WTC11 (cell line): Measurements from ENCODE around the gene PAN3. TPM values are rescaled to one million over a fixed set of nuclear protein-coding genes. Genes with fewer than 3 reads are reported as not detected.
A peak's percentile ranks its signal among the peaks of the same experiment; 100 is the strongest.

Experiments
- ATAC-seq: fragments of 200-7000 bp; cut with Tn5 transposase; 2 replicates; pipeline ENCODE4 v1.10.0; 2021; ENCODE audit warnings: mild to moderate bottlenecking, moderate library complexity
- CTCF ChIA-PET: fragments of 300-600 bp; sonication (Branson Sonifier 250); formaldehyde crosslinking; loops from one replicate; lab custom pipeline; 2021; ENCODE audit warnings: antibody characterized with exemption; lab: Charles Lee
- POLR2A ChIA-PET: fragments of 350-600 bp; sonication (Branson Sonifier 250); formaldehyde crosslinking; loops from one replicate; lab custom pipeline; 2021; ENCODE audit warnings: antibody characterized with exemption; lab: Charles Lee
- DNase-seq: peaks from one replicate; pipeline ENCODE4 v3.0.0; 2021; ENCODE audit warnings: low spot score
- H3K27ac Mint-ChIP-seq: 2 replicates; pipeline ENCODE4 v1.8.0; 2021; ENCODE audit warnings: mixed read lengths
- H3K27me3 Mint-ChIP-seq: 2 replicates; pipeline ENCODE4 v1.8.0; 2021; ENCODE audit warnings: low read depth, mild to moderate bottlenecking, moderate library complexity, mixed read lengths
- H3K36me3 Mint-ChIP-seq: 2 replicates; pipeline ENCODE4 v1.8.0; 2021; ENCODE audit warnings: mixed read lengths
- H3K4me1 Mint-ChIP-seq: 2 replicates; pipeline ENCODE4 v1.8.0; 2022; ENCODE audit warnings: mixed read lengths
- H3K4me3 Mint-ChIP-seq: 2 replicates; pipeline ENCODE4 v1.8.0; 2021; ENCODE audit warnings: mild to moderate bottlenecking, moderate library complexity, mixed read lengths
- H3K9me3 Mint-ChIP-seq: 2 replicates; pipeline ENCODE4 v1.8.0; 2021; ENCODE audit warnings: mixed read lengths
- ATF1 ChIP-seq: sonication (generic); formaldehyde crosslinking; IDR thresholded peaks from 2 replicates; pipeline ENCODE4 v1.8.1; 2023; ENCODE audit warnings: mild to moderate bottlenecking, moderate library complexity, missing genetic modification reagents
- CTCF ChIP-seq: fragments of 200-600 bp; IDR thresholded peaks from 2 replicates; pipeline ENCODE4 v1.8.0; 2022; ENCODE audit warnings: antibody characterized with exemption
- FOXP1 ChIP-seq: sonication (generic); formaldehyde crosslinking; IDR thresholded peaks from 2 replicates; pipeline ENCODE4 v1.8.0; 2022; ENCODE audit warnings: missing genetic modification reagents, mild to moderate bottlenecking, moderate library complexity, borderline replicate concordance
- JUN ChIP-seq: sonication (generic); formaldehyde crosslinking; IDR thresholded peaks from 2 replicates; pipeline ENCODE4 v1.8.0; 2023; ENCODE audit warnings: mild to moderate bottlenecking, missing genetic modification reagents
- MAX ChIP-seq: sonication (generic); formaldehyde crosslinking; IDR thresholded peaks from 2 replicates; pipeline ENCODE4 v1.8.0; 2022; ENCODE audit warnings: mild to moderate bottlenecking, missing genetic modification reagents
- ZBTB43 ChIP-seq: sonication (generic); formaldehyde crosslinking; IDR thresholded peaks from 2 replicates; pipeline ENCODE4 v1.8.1; 2023; ENCODE audit warnings: mild to moderate bottlenecking, missing genetic modification reagents
- ZNF263 ChIP-seq: sonication (generic); formaldehyde crosslinking; IDR thresholded peaks from 2 replicates; pipeline ENCODE4 v1.8.1; 2022; ENCODE audit warnings: low read depth, mild to moderate bottlenecking, moderate library complexity, missing genetic modification reagents
- ZNF423 ChIP-seq: fragments of 250-450 bp; sonication (Bioruptor Pico); IDR thresholded peaks from 2 replicates; pipeline ENCODE4 v2.1.2; 2022; ENCODE audit warnings: mild to moderate bottlenecking, moderate library complexity
- total RNA-seq: library from RNA; stranded (reverse); gene quantifications from 3 replicates; pipeline ENCODE4 v1.2.3, GENCODE V29; 2021
- TF ChIP-seq, protein P1 (sequence below): sonication (generic); formaldehyde crosslinking; IDR thresholded peaks from 2 replicates; pipeline ENCODE4 v1.8.1; 2022; ENCODE audit warnings: missing genetic modification reagents, borderline replicate concordance
- TF ChIP-seq, protein P2 (sequence below): sonication (generic); formaldehyde crosslinking; IDR thresholded peaks from 2 replicates; pipeline ENCODE4 v1.8.1; 2023; ENCODE audit warnings: mild to moderate bottlenecking, moderate library complexity, missing genetic modification reagents
- TF ChIP-seq, protein P3 (sequence below): sonication (generic); formaldehyde crosslinking; IDR thresholded peaks from 2 replicates; pipeline ENCODE4 v1.8.0; 2022; ENCODE audit warnings: missing genetic modification reagents
- TF ChIP-seq, protein P4 (sequence below): sonication (generic); formaldehyde crosslinking; IDR thresholded peaks from 2 replicates; pipeline ENCODE4 v1.8.0; 2022; ENCODE audit warnings: mild to moderate bottlenecking, missing genetic modification reagents

The PAN3 gene
- total RNA-seq, 1 experiment from 2014 or later = 37.8 TPM

GRCh38 chr13:28138012-28138755 is at the start of gene PAN3 (continued):
- TF ChIP-seq, protein P1, sequence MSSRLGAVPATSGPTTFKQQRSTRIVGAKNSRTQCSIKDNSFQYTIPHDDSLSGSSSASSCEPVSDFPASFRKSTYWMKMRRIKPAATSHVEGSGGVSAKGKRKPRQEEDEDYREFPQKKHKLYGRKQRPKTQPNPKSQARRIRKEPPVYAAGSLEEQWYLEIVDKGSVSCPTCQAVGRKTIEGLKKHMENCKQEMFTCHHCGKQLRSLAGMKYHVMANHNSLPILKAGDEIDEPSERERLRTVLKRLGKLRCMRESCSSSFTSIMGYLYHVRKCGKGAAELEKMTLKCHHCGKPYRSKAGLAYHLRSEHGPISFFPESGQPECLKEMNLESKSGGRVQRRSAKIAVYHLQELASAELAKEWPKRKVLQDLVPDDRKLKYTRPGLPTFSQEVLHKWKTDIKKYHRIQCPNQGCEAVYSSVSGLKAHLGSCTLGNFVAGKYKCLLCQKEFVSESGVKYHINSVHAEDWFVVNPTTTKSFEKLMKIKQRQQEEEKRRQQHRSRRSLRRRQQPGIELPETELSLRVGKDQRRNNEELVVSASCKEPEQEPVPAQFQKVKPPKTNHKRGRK = no peak
- TF ChIP-seq JUN (0 out of 2 replicates have a peak, but pooled peaks have one; percentile 17), ZNF423 (CRISPR knock-in tag) (peak; percentile 38; the same call in 1 of the 2 replicates), FOXP1 (0 out of 2 replicates have a peak, but pooled peaks have one; percentile 40)
- TF ChIP-seq, protein P2, sequence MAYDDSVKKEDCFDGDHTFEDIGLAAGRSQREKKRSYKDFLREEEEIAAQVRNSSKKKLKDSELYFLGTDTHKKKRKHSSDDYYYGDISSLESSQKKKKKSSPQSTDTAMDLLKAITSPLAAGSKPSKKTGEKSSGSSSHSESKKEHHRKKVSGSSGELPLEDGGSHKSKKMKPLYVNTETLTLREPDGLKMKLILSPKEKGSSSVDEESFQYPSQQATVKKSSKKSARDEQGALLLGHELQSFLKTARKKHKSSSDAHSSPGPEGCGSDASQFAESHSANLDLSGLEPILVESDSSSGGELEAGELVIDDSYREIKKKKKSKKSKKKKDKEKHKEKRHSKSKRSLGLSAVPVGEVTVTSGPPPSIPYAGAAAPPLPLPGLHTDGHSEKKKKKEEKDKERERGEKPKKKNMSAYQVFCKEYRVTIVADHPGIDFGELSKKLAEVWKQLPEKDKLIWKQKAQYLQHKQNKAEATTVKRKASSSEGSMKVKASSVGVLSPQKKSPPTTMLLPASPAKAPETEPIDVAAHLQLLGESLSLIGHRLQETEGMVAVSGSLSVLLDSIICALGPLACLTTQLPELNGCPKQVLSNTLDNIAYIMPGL = no peak
- TF ChIP-seq, protein P3, sequence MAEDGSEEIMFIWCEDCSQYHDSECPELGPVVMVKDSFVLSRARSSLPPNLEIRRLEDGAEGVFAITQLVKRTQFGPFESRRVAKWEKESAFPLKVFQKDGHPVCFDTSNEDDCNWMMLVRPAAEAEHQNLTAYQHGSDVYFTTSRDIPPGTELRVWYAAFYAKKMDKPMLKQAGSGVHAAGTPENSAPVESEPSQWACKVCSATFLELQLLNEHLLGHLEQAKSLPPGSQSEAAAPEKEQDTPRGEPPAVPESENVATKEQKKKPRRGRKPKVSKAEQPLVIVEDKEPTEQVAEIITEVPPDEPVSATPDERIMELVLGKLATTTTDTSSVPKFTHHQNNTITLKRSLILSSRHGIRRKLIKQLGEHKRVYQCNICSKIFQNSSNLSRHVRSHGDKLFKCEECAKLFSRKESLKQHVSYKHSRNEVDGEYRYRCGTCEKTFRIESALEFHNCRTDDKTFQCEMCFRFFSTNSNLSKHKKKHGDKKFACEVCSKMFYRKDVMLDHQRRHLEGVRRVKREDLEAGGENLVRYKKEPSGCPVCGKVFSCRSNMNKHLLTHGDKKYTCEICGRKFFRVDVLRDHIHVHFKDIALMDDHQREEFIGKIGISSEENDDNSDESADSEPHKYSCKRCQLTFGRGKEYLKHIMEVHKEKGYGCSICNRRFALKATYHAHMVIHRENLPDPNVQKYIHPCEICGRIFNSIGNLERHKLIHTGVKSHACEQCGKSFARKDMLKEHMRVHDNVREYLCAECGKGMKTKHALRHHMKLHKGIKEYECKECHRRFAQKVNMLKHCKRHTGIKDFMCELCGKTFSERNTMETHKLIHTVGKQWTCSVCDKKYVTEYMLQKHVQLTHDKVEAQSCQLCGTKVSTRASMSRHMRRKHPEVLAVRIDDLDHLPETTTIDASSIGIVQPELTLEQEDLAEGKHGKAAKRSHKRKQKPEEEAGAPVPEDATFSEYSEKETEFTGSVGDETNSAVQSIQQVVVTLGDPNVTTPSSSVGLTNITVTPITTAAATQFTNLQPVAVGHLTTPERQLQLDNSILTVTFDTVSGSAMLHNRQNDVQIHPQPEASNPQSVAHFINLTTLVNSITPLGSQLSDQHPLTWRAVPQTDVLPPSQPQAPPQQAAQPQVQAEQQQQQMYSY (CRISPR knock-in tag) = no peak
- TF ChIP-seq, all 79 proteins: peak for 9

GRCh38 chr13:28089065-28089464 is 49.3 kb upstream of the PAN3 start:
- no peak for ATAC-seq
- no peak overlapping the region for H3K4me3 Mint-ChIP-seq
- POLR2A ChIA-PET = no interaction called here
- no peaks in the 10 kb centered on the region for H3K4me1 Mint-ChIP-seq
- peaks cover 5% of the 10 kb centered on the region; the same call in 1 of the 2 replicates for H3K9me3 Mint-ChIP-seq
- CTCF ChIA-PET = no interaction called here
- H3K27ac Mint-ChIP-seq = no peak overlapping the region
- no peaks in the 10 kb centered on the region for H3K36me3 Mint-ChIP-seq
- TF ChIP-seq, protein P4, sequence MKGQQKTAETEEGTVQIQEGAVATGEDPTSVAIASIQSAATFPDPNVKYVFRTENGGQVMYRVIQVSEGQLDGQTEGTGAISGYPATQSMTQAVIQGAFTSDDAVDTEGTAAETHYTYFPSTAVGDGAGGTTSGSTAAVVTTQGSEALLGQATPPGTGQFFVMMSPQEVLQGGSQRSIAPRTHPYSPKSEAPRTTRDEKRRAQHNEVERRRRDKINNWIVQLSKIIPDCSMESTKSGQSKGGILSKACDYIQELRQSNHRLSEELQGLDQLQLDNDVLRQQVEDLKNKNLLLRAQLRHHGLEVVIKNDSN (CRISPR knock-in tag) = no peak
- TF ChIP-seq, all 79 proteins: peak for 0
- H3K27me3 Mint-ChIP-seq = peaks cover 10% of the 10 kb centered on the region
- no peak for DNase-seq

GRCh38 chr13:28092431-28092830 is 45.9 kb upstream of the PAN3 start:
- no peaks in the 10 kb centered on the region for H3K9me3 Mint-ChIP-seq
- no peaks in the 10 kb centered on the region for H3K4me1 Mint-ChIP-seq
- ChIA-PET CTCF (interaction anchor here (0.8 kb wide), 1 partner anchor 33 kb away, joined by 7 read pairs; no protein-coding TSS in a partner anchor), POLR2A (no interaction called here)
- ATAC-seq = no peak
- peaks cover 33% of the 10 kb centered on the region for H3K27me3 Mint-ChIP-seq
- H3K36me3 Mint-ChIP-seq = no peaks in the 10 kb centered on the region
- DNase-seq = no peak
- H3K4me3 Mint-ChIP-seq = no peak overlapping the region
- TF ChIP-seq ZBTB43 = no peak
- no peak overlapping the region for H3K27ac Mint-ChIP-seq

- Mint-ChIP-seq H3K4me3 (no peak overlapping the region), H3K36me3 (no peaks in the 10 kb centered on the region), H3K9me3 (no peaks in the 10 kb centered on the region), H3K4me1 (no peaks in the 10 kb centered on the region), H3K27ac (no peak overlapping the region), H3K27me3 (peaks cover 45% of the 10 kb centered on the region)
- POLR2A ChIA-PET = no interaction called here
- CTCF ChIA-PET = no interaction called here
- DNase-seq (no peak), ATAC-seq (no peak)
- TF ChIP-seq, protein P1 = no peak
- no peak for TF ChIP-seq ZNF263 (CRISPR knock-in tag)
- no peak for TF ChIP-seq ATF1
- no peak for TF ChIP-seq CTCF
- TF ChIP-seq ZBTB43 = no peak
- no peak for TF ChIP-seq MAX (CRISPR knock-in tag)
Measured at GRCh38 chr13:28093881-28094280, 44.5 kb upstream of the PAN3 start.
